ENCODE results near the gene CRYBA4. TPM values are rescaled to one million over a fixed set of nuclear protein-coding genes. Genes with fewer than 3 reads are reported as not detected.

The CRYBA4 gene
- total and polyA plus RNA-seq, 9 donors, result 0.59 TPM; not detected in 8

- Histone ChIP-seq H3K27me3 (no peaks in the 10 kb centered on the region), H3K36me3 (no peaks in the 10 kb centered on the region), H3K9me3 (no peaks in the 10 kb centered on the region), H3K4me1 (ENCODE audit: insufficient read depth) (no peaks in the 10 kb centered on the region), H3K4me3 (no peak overlapping the region), H3K27ac (no peak overlapping the region)
- intact Hi-C loops (cut with DNase I), result no loop called here
- no peak for DNase-seq
- TF ChIP-seq EP300 (IDR thresholded peaks at IDR 0.05), result no peak
- TF ChIP-seq CTCF (IDR thresholded peaks at IDR 0.05), result no peak
- no peak for TF ChIP-seq POLR2A (IDR thresholded peaks at IDR 0.05)
- WGBS, 3 donors, result 45 to 53% (median 50%) methylated on average over 14 of the region's 14 CpGs
Observed at GRCh38 chr22:26614322-26614721, 7.4 kb upstream of the CRYBA4 start.

- Histone ChIP-seq H3K9me3 (no peaks in the 10 kb centered on the region), H3K27me3 (no peaks in the 10 kb centered on the region), H3K36me3 (no peaks in the 10 kb centered on the region), H3K27ac (no peak overlapping the region), H3K4me3 (no peak overlapping the region), H3K4me1 (ENCODE audit: insufficient read depth) (no peaks in the 10 kb centered on the region)
- intact Hi-C loops (cut with DNase I), result no loop called here
- TF ChIP-seq POLR2A (IDR thresholded peaks at IDR 0.05) (no peak), EP300 (IDR thresholded peaks at IDR 0.05) (no peak), CTCF (IDR thresholded peaks at IDR 0.05) (no peak)
- WGBS, 3 donors, result 42 to 53% (median 44%) methylated on average over 5 of the region's 5 CpGs
- DNase-seq, result no peak
Observed at GRCh38 chr22:26615149-26615548, 6.6 kb upstream of the CRYBA4 start.

GRCh38 chr22:26615830-26616435, 5.8 kb upstream of the CRYBA4 start:
- TF ChIP-seq CTCF (IDR thresholded peaks at IDR 0.05) (no peak), POLR2A (IDR thresholded peaks at IDR 0.05) (no peak), EP300 (IDR thresholded peaks at IDR 0.05) (no peak)
- WGBS, 3 donors, result 65 to 81% (median 70%) methylated on average over 11 of the region's 11 CpGs
- no peaks in the 10 kb centered on the region for H3K4me1 ChIP-seq (ENCODE audit: insufficient read depth)
- H3K27me3 ChIP-seq, result no peaks in the 10 kb centered on the region
- H3K9me3 ChIP-seq, result no peaks in the 10 kb centered on the region
- no peak for DNase-seq
- no peak overlapping the region for H3K4me3 ChIP-seq
- no peaks in the 10 kb centered on the region for H3K36me3 ChIP-seq
- intact Hi-C loops (cut with DNase I), result no loop called here
- H3K27ac ChIP-seq, result no peak overlapping the region

- Histone ChIP-seq H3K27me3 (no peaks in the 10 kb centered on the region), H3K4me1 (ENCODE audit: insufficient read depth) (no peaks in the 10 kb centered on the region), H3K36me3 (no peaks in the 10 kb centered on the region), H3K27ac (no peak overlapping the region), H3K4me3 (no peak overlapping the region), H3K9me3 (no peaks in the 10 kb centered on the region)
- no peak for DNase-seq
- 31 to 48% (median 42%) methylated on average over 2 of the region's 2 CpGs for WGBS, 3 donors
- intact Hi-C loops (cut with DNase I), result no loop called here
- no peak for TF ChIP-seq POLR2A (IDR thresholded peaks at IDR 0.05)
- no peak for TF ChIP-seq EP300 (IDR thresholded peaks at IDR 0.05)
- TF ChIP-seq CTCF (IDR thresholded peaks at IDR 0.05), result no peak
Observed at GRCh38 chr22:26616650-26617049, 5.1 kb upstream of the CRYBA4 start.
